ENCODE measurements around the gene MAPK14. TPM values are rescaled to one million over a fixed set of nuclear protein-coding genes. Genes with fewer than 3 reads are reported as not detected.

MAPK14 gene
- total RNA-seq, 4 donors from 2014 or later, result 85.2 to 201 (median 124) TPM

DNA sequence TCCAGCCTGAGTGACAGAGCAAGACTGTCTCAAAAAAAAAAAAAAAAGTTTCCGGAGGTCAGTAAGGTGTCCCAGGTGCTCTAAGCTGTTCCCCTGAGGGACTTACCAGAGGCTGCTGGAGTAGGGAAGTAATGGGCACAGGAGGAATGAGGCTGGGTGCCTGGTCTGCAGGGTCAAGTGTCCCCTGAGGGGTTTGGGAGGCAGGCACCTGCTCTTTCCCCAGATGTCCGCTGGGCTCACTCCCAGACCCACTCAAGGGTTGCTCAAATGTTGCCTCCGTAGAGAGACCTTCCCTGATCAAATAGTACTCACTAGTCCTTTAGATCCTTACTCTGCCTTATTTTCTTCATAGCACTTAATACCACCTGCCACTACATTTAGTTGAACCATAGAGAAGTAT is 97.3 kb downstream of the MAPK14 start:
- no peak overlapping the region for H3K27ac ChIP-seq
- WGBS, 2 donors, result 47 to 48% methylated on average over 3 of the region's 3 CpGs

DNA sequence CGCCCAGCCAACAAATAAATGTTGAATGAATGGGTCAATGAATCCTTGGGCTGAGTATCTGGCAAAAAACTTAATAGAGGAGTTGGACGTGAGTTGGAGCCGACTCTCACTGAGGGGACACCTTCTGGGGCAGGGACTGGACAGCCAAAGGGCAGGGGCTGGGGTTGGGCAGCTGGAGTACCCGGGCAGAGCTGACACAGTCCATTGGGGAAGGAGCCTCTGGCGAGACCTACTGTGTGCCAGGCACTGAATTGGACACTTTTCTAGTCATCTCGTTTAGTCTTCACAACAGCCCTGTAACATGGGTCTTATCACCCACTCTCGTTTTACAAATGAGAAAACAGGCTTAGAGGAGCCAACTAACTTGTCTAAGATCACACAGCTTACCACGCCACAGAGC is 98.0 kb downstream of the MAPK14 start:
- H3K4me3 ChIP-seq (replicated peaks in 1 of 3), result no peak overlapping the region
- no peak for DNase-seq
- no peaks in the 10 kb centered on the region for H3K27me3 ChIP-seq
- H3K4me1 ChIP-seq, result peaks cover 3 to 19% of the 10 kb centered on the region in 2 donors
- H3K9me3 ChIP-seq, result no peaks in the 10 kb centered on the region
- TF ChIP-seq, protein P1, sequence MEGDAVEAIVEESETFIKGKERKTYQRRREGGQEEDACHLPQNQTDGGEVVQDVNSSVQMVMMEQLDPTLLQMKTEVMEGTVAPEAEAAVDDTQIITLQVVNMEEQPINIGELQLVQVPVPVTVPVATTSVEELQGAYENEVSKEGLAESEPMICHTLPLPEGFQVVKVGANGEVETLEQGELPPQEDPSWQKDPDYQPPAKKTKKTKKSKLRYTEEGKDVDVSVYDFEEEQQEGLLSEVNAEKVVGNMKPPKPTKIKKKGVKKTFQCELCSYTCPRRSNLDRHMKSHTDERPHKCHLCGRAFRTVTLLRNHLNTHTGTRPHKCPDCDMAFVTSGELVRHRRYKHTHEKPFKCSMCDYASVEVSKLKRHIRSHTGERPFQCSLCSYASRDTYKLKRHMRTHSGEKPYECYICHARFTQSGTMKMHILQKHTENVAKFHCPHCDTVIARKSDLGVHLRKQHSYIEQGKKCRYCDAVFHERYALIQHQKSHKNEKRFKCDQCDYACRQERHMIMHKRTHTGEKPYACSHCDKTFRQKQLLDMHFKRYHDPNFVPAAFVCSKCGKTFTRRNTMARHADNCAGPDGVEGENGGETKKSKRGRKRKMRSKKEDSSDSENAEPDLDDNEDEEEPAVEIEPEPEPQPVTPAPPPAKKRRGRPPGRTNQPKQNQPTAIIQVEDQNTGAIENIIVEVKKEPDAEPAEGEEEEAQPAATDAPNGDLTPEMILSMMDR (IDR thresholded peaks at IDR 0.05), result no peak
- TF ChIP-seq POLR2A (IDR thresholded peaks at IDR 0.05), result no peak
- intact Hi-C loops (cut with DNase I), result loop anchor here (5.0 kb wide), 1 partner anchor 72 kb away; the partner anchor contains the start of gene BRPF3
- 78 to 84% methylated on average over 8 of the region's 8 CpGs for WGBS, 2 donors
- no peaks in the 10 kb centered on the region for H3K36me3 ChIP-seq
- H3K27ac ChIP-seq, result no peak overlapping the region

More for the DNA sequence above, 97.3 kb downstream of the MAPK14 start:
- Histone ChIP-seq H3K4me1 (peaks cover 8 to 24% of the 10 kb centered on the region in 2 donors), H3K27me3 (no peaks in the 10 kb centered on the region), H3K36me3 (no peaks in the 10 kb centered on the region), H3K4me3 (replicated peaks in 1 of 3) (no peak overlapping the region), H3K9me3 (no peaks in the 10 kb centered on the region)
- no peak for DNase-seq
- intact Hi-C loops (cut with DNase I), result loop anchor here (5.0 kb wide), 2 partner anchors 72 to 237 kb away; partner anchors contain the start of gene BRPF3
- TF ChIP-seq, protein P1 (IDR thresholded peaks at IDR 0.05), result no peak
- TF ChIP-seq POLR2A (IDR thresholded peaks at IDR 0.05), result no peak

DNA sequence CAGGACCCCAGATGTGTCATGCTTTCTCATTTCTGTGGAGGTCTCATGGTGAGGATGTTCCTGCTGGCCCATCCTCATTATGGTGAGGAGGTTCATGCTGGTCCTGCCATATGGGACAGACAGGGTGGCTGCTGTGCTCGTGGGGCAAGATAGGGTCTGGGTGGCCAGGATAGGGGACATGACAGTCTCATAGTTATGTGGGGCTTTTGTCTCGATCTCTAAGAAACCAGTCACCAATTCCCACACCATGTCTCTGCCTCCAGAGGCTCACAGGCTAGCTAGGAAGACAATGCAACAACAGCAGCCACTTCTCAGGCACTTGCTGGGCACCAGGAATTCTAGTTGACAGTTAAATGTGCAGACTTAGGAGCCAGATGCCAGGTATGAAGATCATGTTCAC is 98.5 kb downstream of the MAPK14 start:
- Histone ChIP-seq H3K4me3 (replicated peaks in 1 of 3) (no peak overlapping the region), H3K36me3 (no peaks in the 10 kb centered on the region), H3K9me3 (no peaks in the 10 kb centered on the region), H3K27ac (no peak overlapping the region), H3K4me1 (peaks cover 7 to 18% of the 10 kb centered on the region in 2 donors), H3K27me3 (no peaks in the 10 kb centered on the region)
- DNase-seq, result no peak
- WGBS, 2 donors, result 77 to 88% methylated on average over 2 of the region's 2 CpGs
- intact Hi-C loops (cut with DNase I), result loop anchor here (5.0 kb wide), 1 partner anchor 71 kb away; the partner anchor contains the start of gene BRPF3
- no peak for TF ChIP-seq POLR2A (IDR thresholded peaks at IDR 0.05)
- TF ChIP-seq, protein P1 (IDR thresholded peaks at IDR 0.05), result no peak

DNA sequence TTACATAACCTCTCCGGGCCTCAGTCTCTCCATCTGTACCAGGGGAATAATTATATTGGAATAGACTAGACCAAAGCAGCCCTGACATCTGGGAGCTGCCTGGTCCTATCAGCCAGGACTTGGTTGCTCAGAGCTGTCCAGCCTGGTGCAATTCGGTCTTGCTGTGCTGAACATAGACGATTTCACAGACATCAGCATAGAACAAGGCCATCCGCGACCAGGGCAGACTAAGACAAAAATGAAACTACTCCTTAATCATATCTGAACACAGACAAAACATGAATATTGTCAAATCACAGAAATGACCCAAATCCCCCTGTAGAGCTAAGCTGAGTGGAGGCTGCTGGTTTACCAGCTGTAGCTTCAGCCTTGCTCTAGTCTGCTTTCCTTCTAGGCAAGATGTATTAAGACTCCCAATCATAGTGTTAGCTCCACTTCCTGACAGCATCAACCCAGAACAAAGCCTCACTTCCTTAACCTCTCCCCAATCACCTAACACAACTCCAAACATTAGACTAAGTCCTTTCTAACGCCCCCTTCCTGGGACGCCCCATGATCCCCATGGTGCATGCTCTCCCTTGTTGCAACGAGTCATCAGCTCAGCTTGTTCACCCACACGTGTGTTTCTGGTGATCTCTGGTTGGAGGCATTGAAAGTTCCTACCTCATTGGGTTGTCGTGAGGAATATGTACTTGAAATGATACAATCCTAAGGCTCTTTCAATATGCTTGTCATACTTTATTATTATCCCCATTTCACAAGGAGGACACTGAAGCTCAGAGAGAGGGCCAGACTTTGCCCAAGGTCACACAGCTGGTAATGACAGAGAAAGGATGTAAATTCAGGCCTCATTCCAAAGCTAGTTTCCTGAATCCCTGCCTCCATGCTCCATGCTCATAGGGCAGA is 99.2 kb downstream of the MAPK14 start:
- WGBS, 2 donors, result 83 to 89% methylated on average over 10 of the region's 10 CpGs
- Histone ChIP-seq H3K36me3 (no peaks in the 10 kb centered on the region), H3K27ac (no peak overlapping the region), H3K9me3 (no peaks in the 10 kb centered on the region), H3K4me1 (peaks cover 14 to 18% of the 10 kb centered on the region in 2 donors), H3K27me3 (no peaks in the 10 kb centered on the region), H3K4me3 (replicated peaks in 1 of 3) (no peak overlapping the region)
- intact Hi-C loops (cut with DNase I), result loop anchor here (5.0 kb wide), 1 partner anchor 70 kb away; the partner anchor contains the start of gene BRPF3
- TF ChIP-seq, protein P1 (IDR thresholded peaks at IDR 0.05), result no peak
- no peak for TF ChIP-seq POLR2A (IDR thresholded peaks at IDR 0.05)
- DNase-seq, result no peak
